HepG2 (cell line): Measurements from ENCODE around the gene HCRTR1. TPM values are rescaled to one million over a fixed set of nuclear protein-coding genes. Genes with fewer than 3 reads are reported as not detected.

ENCODE experiments used
- ATAC-seq: fragments of 200-7000 bp; cut with Tn5 transposase; 3 replicates; pipeline ENCODE4 v1.9.1; 2020; ENCODE audit warnings: mild to moderate bottlenecking, moderate library complexity
- BruUV-seq: library from RNA; stranded (reverse); fragments of 400-500 nt; replicated peaks from 2 replicates; lab custom pipeline; 2021; lab: Mats Ljungman, UMichigan
- CTCF ChIA-PET: fragments of 300-600 bp; formaldehyde crosslinking; extraction: SDS; loops from one replicate; lab custom pipeline; 2021; ENCODE audit warnings: low total read pairs, inconsistent platforms, low intra/inter-chr PET ratio; lab: Yijun Ruan, JAX
- POLR2A ChIA-PET: fragments of 350-600 bp; sonication (Branson Sonifier 250); formaldehyde crosslinking; loops from one replicate; lab custom pipeline; 2020; ENCODE audit warnings: antibody characterized with exemption, inconsistent platforms; lab: Yijun Ruan, JAX
- DNase-seq: peaks from one replicate; pipeline ENCODE4 v3.0.0-alpha.2; 2015; ENCODE audit warnings: low spot score
- FAIRE-seq: peaks from 3 replicates; lab custom pipeline; 2011; peaks lifted over from hg19 to GRCh38; lab: Jason Lieb, UNC
- H2AFZ ChIP-seq: one replicate; pipeline ENCODE4 v1.6.1; 2011; ENCODE audit warnings: low read length, inconsistent platforms
- H3K27ac ChIP-seq: fragments of 300-600 bp; 3 replicates; pipeline ENCODE4 v1.8.0; 2011; ENCODE audit warnings: mixed run types, mild to moderate bottlenecking, mixed read lengths, low read length, inconsistent platforms; ENCODE audit not compliant: insufficient read depth; ENCODE audit errors: extremely low read length
- H3K27me3 ChIP-seq, 2 experiments: fragments of 200-600 bp in 1 of 2; 2 replicates in 1 of 2; 3 replicates in 1 of 2; pipeline versions ENCODE4 v1.6.0 to v1.8.0; 2011; ENCODE audit warnings: low read length in 2 of 2, mild to moderate bottlenecking in 2 of 2, moderate library complexity in 2 of 2, inconsistent platforms in 1 of 2; ENCODE audit not compliant: insufficient read depth in 2 of 2, control insufficient read depth in 1 of 2
- H3K36me3 ChIP-seq, 2 experiments: fragments of 200-600 bp in 1 of 2; replicated peaks in 1 of 2; 2 replicates in 1 of 2; 3 replicates in 1 of 2; pipeline versions ENCODE4 v1.5.1 to v1.8.0; 2011; ENCODE audit warnings: low read length in 2 of 2, inconsistent platforms in 1 of 2; ENCODE audit not compliant: insufficient read depth in 2 of 2, control insufficient read depth in 1 of 2
- H3K4me1 ChIP-seq: 2 replicates; pipeline ENCODE4 v1.5.1; 2012; ENCODE audit warnings: low read length, inconsistent platforms; ENCODE audit not compliant: insufficient read depth
- H3K4me2 ChIP-seq: 2 replicates; pipeline ENCODE4 v1.6.0; 2011; ENCODE audit warnings: low read depth, low read length, inconsistent platforms
- H3K4me3 ChIP-seq, 3 experiments: fragments of 200-600 bp in 1 of 3; sonication (generic), shearing (Covaris generic) in 1 of 3; replicated peaks in 1 of 3; 2 replicates each; pipeline ENCODE4 v1.5.1; 2011 to 2016; ENCODE audit warnings: low read length in 3 of 3, inconsistent platforms in 2 of 3, low read depth in 2 of 3, mild to moderate bottlenecking in 2 of 3, control low read depth in 1 of 3, mixed read lengths in 1 of 3; ENCODE audit not compliant: insufficient read depth in 1 of 3
- H3K79me2 ChIP-seq: one replicate; pipeline ENCODE4 v1.6.1; 2011; ENCODE audit warnings: low read length, inconsistent platforms; ENCODE audit not compliant: insufficient read depth
- H3K9ac ChIP-seq: 2 replicates; pipeline ENCODE4 v1.6.0; 2011; ENCODE audit warnings: mild to moderate bottlenecking, low read depth, low read length, inconsistent platforms; ENCODE audit not compliant: insufficient read depth
- H3K9me3 ChIP-seq: 2 replicates; pipeline ENCODE4 v1.5.1; 2012; ENCODE audit warnings: mild to moderate bottlenecking, low read length
- H4K20me1 ChIP-seq: 2 replicates; pipeline ENCODE4 v1.6.0; 2011; ENCODE audit warnings: inconsistent platforms, mild to moderate bottlenecking, low read length, moderate library complexity; ENCODE audit not compliant: insufficient read depth
- HNF1A ChIP-seq, 2 experiments: sonication (generic) in 1 of 2; formaldehyde crosslinking in 1 of 2; IDR thresholded peaks; 2 replicates each; pipeline versions ENCODE4 v1.4.0 to v1.6.1; 2016 to 2020; ENCODE audit warnings: borderline replicate concordance in 1 of 2, low read depth in 1 of 2, mild to moderate bottlenecking in 1 of 2, missing genetic modification reagents in 1 of 2
- PRDM4 ChIP-seq: sonication (generic); formaldehyde crosslinking; IDR thresholded peaks from 2 replicates; pipeline ENCODE4 v1.9.0; 2021; ENCODE audit warnings: missing genetic modification reagents, borderline replicate concordance
- ZNF407 ChIP-seq: sonication (generic); formaldehyde crosslinking; IDR thresholded peaks from one replicate; pipeline ENCODE4 v1.5.1; 2020; ENCODE audit warnings: mild to moderate bottlenecking, missing genetic modification reagents; ENCODE audit errors: not compliant biosample characterization
- WGBS: methylation state at CpG from one replicate; pipeline ENCODE4 v1.1.6; 2017; ENCODE audit warnings: low lambda C conversion rate; 5-methylcytosine and 5-hydroxymethylcytosine counted together
- in situ Hi-C: cut with HindIII; loops from 2 replicates; pipeline ENCODE4 v1.10.0; 2017; ENCODE audit warnings: low pct_unique_long_range_greater_than_20kb; ENCODE audit not compliant: extremely low pct_ligation_motif_present
- intact Hi-C: fragments of 100-400 bp; cut with micrococcal nuclease; formaldehyde crosslinking; loops from one replicate; pipeline ENCODE4 v1.10.0; 2022; ENCODE audit not compliant: unreplicated experiment
- polyA plus RNA-seq, 8 experiments: library from polyadenylated mRNA; depleted of rRNA in 3 of 8; stranded (reverse) in 7 of 8; unstranded in 1 of 8; fragments of >200 nt; fragmentation: Illumina TruSeq in 4 of 8; extraction: Trizol in 4 of 8; gene quantifications; 2 replicates each; pipeline versions ENCODE4 v1.2.1 to v1.2.3, GENCODE V29; 2011 to 2016; ENCODE audit warnings: low read depth in 4 of 8, missing spikeins in 1 of 8, mixed read lengths in 1 of 8; ENCODE audit not compliant: insufficient read depth in 1 of 8
- total RNA-seq, 5 experiments: library from RNA; depleted of rRNA; stranded (reverse); fragments of >200 nt; fragmentation: Illumina TruSeq; extraction: Trizol; gene quantifications; 2 replicates each; pipeline ENCODE4 v1.2.3, GENCODE V29; 2016; ENCODE audit warnings: low read depth in 1 of 5

Gene HCRTR1
- total and polyA plus RNA-seq, 2 of the 13 experiments (the other 11 are each of a cell fraction or from before 2014, with no cell fraction given) = not detected

GRCh38 chr1:31664528-31664927, 47.0 kb downstream of the HCRTR1 start:
- no peak for FAIRE-seq
- H3K27me3 ChIP-seq = no peaks in the 10 kb centered on the region
- no peak for DNase-seq
- no peak for ATAC-seq
- H3K27ac ChIP-seq = no peak overlapping the region
- no peaks in the 10 kb centered on the region for H3K36me3 ChIP-seq
- H3K79me2 ChIP-seq = no peaks in the 10 kb centered on the region
- ChIA-PET CTCF (interaction anchor here (1.2 to 2.2 kb wide), 5 partner anchors 40 to 124 kb away, joined by 3 to 29 read pairs (median 20); no protein-coding TSS in a partner anchor), POLR2A (interaction anchor here (1.2 to 3.8 kb wide), 4 partner anchors 37 to 124 kb away, joined by 3 to 24 read pairs (median 8); partner anchors contain the start of gene COL16A1)
- H2AFZ ChIP-seq = no peak overlapping the region
- no peak overlapping the region for H3K9ac ChIP-seq
- in situ Hi-C loops = no loop called here
- no peaks in the 10 kb centered on the region for H3K9me3 ChIP-seq
- WGBS = 81% methylated on average over 9 of the region's 9 CpGs
- no peak overlapping the region for H3K4me3 ChIP-seq
- no peak overlapping the region for H3K4me2 ChIP-seq
- BruUV-seq = no TSS peak
- intact Hi-C loops = loop anchor here (1.0 kb wide), 2 partner anchors 41 to 81 kb away; no protein-coding TSS in a partner anchor
- H4K20me1 ChIP-seq = no peaks in the 10 kb centered on the region
- peaks cover 10% of the 10 kb centered on the region for H3K4me1 ChIP-seq
- no peak for TF ChIP-seq ZNF407
- TF ChIP-seq HNF1A (IDR thresholded peaks at IDR 0.05; ENCODE audit: low read depth) = no peak
- no peak for TF ChIP-seq HNF1A (CRISPR knock-in tag; IDR thresholded peaks at IDR 0.05; ENCODE audit: borderline replicate concordance)
- TF ChIP-seq PRDM4 (CRISPR knock-in tag) = no peak
